Fibroblast of gingiva (primary cell): Measurements from ENCODE around the gene OR56A5.
"Not testable (repeated sequence)": the region's sequence is repeated elsewhere in the genome, so short reads cannot be mapped to it uniquely, and the experiment has no call there.

Source experiments
- DNase-seq: peaks from one replicate; pipeline ENCODE4 v3.0.0-alpha.2; 2011; ENCODE audit warnings: low read depth

OR56A5 gene

DNA sequence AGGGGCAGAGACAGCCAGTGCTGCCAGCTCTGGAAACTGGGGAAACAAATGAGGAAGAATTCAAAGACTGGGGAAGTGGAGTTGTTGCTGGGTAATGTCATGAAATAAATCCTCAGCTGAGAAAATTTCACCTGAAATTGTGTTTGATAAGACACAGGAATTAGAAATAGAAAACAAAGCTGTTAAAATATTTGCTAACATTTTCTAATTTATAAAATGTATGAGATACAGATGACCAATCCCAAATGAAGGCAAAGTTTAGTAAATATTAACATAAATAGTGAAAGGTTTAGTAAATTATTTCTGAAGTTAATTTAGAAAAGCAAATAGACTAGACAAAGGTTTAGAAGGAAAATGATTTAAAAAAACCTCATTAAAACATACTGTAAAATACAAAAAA is at the start of gene OR56A5:
Gene OR56A5 (minus strand): TSS at position 101 of the 400 bp plus-strand sequence. CDS start 0 bp downstream, at position 101.
- DNase-seq = no peak

- no peak for DNase-seq
These were observed 44.7 kb upstream of the OR56A5 start for GRCh38 chr11:6013042-6013441.

DNA sequence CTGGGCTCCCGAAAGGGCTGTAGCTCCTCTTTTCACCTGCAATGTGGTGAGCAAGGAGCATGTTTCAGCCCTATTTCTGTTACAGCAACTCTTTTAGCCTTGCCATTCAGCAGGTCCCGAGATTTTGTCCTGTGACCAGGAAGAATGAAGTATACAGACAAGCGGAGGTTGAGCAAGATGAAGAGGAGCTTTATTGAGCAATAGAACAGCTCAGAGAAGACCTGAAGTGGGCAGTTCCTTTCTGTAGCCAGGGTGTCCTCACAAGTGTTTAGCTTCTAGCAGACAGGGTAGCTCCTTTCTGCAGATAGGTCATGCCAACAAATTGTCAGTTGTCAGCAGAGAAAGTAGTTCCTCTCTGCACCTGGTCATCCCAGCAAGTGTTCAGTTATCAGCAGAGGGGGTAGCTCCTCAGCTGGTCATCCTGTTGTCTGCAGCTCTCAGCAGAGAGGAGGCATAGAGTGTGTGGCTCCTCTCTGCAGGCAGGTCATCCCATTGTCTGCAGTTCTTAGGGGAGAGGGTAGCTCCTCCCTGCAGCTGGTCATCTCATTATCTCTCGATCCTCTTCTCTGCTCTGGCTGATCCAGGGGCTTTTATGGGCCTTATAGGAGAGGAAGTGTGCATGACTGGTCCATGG is 43.9 kb upstream of the OR56A5 start:
- no peak for DNase-seq

DNA sequence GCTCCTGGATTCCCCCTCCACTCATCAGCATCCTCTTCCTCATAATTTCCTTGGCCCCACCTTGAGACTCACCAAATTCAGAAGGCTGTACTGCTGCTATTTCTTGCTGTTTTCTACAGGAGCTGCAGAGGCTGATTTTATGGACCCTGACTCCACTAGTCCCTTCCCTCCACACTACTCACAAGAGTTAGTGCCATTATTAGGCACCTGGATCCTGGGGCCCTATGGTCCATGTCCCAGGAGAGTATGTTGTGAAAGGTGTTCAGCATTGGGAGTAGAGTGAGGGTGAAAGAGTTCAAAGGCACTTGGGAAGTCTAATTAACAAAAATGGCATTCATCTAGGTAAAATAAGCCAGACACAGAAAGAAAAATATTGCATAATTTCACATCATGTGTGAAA is 38.6 kb upstream of the OR56A5 start, which contains the start of gene OR56A4:
Gene OR56A4 (minus strand): TSS at position 101 of the 400 bp plus-strand sequence. CDS start 3,954 bp downstream, outside the sequence.
- no peak for DNase-seq

DNA sequence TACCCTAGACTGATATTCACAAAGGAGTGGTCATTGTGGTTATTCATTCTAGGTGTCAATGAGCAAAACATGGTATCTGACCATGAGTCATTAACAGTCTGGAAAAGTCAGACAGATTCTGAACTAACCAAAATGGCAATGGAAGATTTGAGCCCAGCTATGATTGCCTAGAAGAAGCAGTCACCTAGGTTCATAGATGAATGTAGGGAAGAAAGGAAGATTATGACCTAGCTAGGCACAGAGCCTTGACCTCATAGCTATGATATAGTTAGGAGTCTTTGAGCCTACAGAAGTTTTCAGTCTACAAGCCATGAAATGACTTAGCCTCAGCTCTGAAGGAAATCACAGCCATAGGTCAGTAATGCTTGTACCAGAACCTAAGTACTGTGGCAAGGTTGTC is 38.1 kb upstream of the OR56A5 start:
- no peak for DNase-seq

- no peak for DNase-seq
These were observed 34.0 kb upstream of the OR56A5 start for GRCh38 chr11:6002202-6002699.

DNA sequence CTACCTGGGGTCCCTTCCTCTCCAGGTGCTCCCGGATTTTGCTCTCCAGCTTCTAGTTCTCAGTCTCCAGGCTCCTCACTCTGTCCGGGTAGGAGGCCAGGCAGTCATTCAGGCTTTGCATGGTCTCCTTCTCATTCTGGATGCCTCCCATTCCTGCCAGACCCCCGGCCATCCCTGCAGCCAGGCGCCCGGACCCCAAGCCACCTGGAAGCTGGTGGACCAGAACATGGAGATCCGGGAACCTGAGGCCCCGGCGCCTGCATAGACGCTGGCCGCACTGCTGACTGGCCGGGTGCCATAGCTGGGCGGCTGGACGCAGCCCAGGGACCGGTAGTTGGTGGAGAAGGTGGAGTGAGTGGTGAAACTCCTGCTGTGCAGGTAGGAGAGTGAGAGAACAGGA is 26.5 kb upstream of the OR56A5 start:
- DNase-seq = no peak

DNA sequence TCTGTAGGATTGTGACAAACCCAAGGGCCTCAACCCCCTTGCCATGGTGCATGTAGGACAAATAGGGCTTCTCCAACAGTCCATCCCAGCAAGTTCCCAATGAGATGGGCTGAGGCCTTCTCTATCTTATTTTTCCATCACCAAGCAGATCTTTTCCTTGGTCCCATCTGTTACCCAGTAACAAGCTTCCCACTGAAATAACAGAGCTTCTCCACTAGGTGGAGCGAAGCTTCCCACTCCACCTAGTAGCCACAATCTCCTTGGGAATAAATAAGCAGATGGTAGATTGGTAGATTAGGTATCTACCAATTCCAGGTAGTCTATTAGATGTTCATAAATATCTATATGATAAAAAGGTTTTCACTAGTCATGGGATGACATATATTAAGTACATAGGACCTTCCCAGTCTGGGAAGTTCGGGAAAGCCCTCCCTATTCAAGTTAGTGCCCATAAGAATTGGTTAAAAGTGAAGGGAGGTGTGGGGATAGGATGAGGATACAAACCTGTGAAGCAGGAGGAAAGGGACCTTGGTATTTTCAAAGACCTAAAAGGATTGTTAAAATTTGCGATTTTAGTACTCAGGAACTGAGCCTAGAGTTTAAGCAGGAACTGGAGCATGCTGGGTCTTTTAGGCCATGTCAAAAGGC is 24.4 kb upstream of the OR56A5 start:
- DNase-seq = no peak

DNA sequence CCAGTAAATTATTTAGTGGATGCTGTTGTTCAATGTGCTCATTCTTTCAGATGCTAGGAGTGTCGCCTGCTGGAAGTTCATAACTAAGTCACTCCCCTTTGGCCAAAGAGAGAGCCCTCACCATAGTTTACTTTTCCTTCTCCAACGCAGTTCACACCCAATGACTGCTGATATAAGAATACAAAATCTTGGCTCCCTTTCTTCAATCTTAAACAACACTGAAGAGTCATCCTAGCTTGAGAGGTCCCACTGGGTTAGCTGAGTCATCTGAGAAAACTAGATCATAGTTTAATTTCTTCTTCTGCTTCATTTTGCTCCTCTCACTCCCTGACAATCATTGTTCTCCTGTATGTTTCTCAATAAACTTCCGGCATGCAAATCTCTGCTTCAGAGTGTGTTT is 23.9 kb upstream of the OR56A5 start:
- DNase-seq = no peak

DNA sequence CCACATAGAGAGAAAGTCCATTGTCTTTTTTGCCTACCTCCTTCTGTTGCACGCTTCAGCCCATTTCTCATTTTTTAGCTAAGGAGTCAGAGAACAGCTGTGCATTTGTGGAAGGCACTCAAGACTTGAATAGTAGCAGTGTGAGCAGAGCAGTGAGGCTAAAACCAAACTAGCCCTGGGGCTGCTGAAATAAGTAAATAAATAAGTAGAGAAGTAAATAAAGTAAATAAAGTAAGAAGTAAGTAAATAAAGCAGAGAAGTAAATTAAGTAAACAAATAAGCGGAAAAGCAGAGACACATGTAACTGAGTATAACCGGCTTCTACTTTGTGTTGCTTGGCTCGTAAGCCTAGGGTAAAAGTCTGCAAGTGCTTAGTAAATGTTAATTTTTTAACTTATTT is 20.9 kb upstream of the OR56A5 start:
- no peak for DNase-seq

DNA sequence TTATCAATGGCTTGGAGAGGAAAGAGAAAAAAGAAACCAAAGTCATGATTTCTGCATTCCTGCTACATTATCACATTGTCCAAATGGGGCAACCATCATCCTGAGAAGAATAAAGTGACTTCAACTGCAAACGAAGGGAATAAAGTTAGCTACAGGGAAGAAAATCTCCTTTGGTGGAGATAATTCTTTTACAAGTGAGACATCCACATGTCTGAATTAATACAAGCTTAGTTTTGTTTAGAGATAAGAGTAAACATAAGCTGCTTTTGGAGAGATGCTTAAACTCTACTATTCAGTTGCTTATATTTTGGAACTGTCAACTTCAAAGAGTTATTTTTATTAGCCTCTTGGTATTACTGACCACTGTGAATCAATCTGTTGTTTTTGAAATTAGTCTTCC is 18.6 kb upstream of the OR56A5 start, which contains the start of gene OR52L1:
Gene OR52L1 (minus strand): TSS at position 101 of the 400 bp plus-strand sequence. CDS start 55 bp downstream, at position 46.
- no peak for DNase-seq

GRCh38 chr11:5983443-5983842 is 15.1 kb upstream of the OR56A5 start:
- no peak for DNase-seq

- no peak for DNase-seq
These were observed 5.2 kb upstream of the OR56A5 start for GRCh38 chr11:5973530-5973929.

DNA sequence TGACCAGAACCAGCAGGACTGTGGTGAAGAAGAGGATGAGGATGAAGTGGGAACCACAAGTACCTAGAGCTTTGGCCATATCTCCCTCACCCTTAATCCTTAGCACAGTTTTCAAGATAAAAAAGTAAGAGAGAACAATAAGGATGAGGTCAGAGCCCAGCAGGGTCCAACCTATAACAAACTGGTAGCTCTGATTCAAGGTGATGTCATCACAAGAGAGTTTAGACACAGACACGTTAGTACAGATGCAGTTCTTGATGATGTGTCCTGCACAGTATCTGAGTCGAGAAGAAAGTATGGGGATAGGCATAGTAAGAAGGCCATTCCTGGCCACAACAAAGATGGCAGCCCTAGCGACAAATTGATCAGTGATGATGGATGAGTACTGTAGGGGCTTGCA is 586 bp downstream of the OR56A5 start:
- no peak for DNase-seq

- no peak for DNase-seq
These were observed 1.3 kb downstream of the OR56A5 start for GRCh38 chr11:5966958-5967357.

DNA sequence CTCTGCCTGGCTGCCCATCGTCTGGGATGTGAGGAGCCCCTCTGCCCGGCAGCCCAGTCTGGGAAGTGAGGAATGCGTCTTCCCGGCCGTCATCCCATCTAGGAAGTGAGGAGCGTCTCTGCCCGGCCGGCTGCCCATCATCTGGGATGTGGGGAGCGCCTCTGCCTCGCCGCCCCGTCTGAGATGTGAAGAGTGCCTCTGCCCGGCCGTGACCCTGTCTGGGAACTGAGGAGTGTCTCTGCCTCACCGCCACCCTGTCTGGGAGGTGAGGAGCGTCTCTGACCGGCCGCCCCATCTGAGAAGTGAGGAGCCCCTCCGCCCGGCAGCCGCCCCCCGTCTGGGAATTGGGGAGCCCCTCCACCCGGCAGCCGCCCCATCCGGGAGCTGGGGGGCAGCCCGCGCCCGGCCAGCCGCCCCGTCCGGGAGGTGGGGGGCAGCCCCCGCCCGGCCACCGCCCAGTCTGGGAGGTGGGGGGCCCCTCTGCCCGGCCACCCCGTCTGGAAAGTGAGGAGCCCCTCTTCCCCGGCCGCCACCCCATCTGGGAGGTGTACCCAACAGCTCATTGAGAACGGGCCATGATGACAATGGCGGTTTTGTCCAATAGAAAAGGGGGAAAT is 7.5 kb downstream of the OR56A5 start:
- not testable (repeated sequence) for DNase-seq

DNA sequence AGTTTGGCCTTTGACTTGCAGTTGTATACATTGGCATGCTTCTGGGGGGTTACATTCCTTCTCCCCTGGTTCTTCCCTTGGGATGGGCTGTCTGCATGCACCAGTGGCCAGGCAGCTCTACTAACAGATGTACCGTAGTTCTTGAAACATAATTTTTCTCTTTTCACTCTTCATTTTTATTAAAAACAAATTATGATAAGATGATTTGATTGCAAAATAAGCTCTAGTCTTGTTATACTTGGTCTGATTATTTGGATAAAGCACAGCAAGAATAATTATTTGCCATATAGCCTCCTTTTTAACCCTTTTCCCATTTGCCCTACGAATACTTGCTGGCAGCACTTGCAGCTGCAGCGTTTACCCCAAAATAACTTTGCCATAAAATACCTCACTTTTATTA is 12.7 kb downstream of the OR56A5 start:
- no peak for DNase-seq

DNA sequence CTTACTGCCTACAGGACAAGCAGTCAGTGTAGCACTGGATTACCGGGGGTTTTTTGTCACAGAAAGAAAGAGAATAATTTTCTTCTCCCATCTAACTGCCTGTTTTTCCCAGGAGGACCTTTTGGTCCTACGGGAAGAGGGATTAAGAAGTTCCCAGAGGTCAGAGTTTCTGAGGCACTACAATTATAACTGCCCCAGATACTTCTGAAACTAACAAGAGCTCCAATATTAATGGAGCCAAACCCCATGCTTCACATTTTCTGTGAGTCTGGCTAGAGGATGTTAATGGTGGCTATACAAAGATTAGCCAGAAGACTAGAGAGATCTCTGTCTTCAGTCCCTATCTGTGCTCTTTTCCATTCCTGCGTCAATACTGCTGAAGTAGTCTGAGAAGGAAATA is 26.3 kb downstream of the OR56A5 start, which contains the start of gene OR56A3:
Gene OR56A3 (plus strand): TSS at position 301 of the 400 bp plus-strand sequence. CDS start 5,096 bp downstream, outside the sequence.
- DNase-seq = no peak

GRCh38 chr11:5940748-5941147 is 27.5 kb downstream of the OR56A5 start:
- DNase-seq = no peak

DNA sequence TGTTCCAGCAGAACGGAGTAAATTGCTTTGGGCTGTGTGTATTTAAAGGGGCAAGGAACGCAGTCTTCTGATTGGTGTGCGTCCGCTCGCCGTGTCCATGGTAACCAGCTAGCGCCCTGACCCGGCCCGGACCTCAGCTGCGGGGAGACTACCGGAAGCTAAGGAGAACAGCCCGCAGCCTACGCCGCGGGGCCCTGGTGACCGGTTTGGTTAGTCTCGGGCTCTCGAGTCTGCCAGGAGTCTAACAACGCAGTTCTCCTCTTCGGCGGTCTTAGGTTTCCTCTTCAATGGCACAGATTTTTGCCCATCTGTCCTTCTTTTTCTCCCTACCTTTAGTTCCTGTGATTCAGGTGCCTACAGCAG is 29.7 kb downstream of the OR56A5 start:
- no peak for DNase-seq

DNA sequence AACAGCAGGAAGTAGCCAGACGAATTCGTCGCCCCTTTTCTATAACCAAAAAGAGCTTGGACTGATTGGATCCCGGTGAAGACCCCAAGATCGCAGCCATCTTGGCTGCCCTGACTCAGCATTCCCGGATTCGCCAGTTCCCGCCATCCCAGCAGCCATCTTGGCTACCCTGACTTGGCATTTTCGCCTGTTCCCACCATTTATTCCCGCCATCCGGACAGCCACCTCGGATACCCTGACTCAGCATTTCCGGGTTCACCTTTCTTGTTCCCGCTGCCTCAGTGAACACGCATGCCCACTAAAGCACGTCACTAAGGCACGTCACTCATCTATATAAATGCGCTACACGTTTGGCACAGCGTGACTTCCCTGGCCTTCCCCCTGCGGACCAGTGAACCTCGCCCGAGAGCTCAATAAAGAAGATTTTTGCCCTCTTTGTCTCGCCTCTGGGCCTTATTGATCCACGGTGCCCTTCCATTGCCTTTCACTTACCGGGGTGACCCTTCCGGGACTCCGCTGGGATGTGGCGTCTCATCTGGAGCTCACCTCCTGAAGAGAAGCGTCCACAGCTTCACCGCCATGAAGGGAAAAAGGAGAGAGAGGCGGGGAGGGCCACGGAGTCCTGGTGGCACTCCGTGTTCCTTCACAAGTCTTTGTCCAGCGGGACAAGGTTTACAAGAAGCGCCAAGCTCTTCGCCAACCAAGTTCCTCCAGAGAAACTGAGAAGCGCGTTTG is 30.3 kb downstream of the OR56A5 start:
- no peak for DNase-seq

GRCh38 chr11:5933116-5933515 is 35.2 kb downstream of the OR56A5 start:
- DNase-seq = no peak
